HG02610 (cell line): ENCODE data around the gene D2HGDH.
"Not testable (repeated sequence)": the region's sequence is repeated elsewhere in the genome, so short reads cannot be mapped to it uniquely, and the experiment has no call there.

Experiments
- ATAC-seq: cut with Tn5 transposase; IDR thresholded peaks from one replicate; pipeline ENCODE4 v1.9.1; 2021; ENCODE audit warnings: mild to moderate bottlenecking, moderate library complexity; ENCODE audit not compliant: unreplicated experiment

The D2HGDH gene

GRCh38 chr2:241817821-241818215, 83.4 kb downstream of the D2HGDH start:
- not testable (repeated sequence) for ATAC-seq
